PFSK-1 (cell line): ENCODE results near the gene DNAH5.

Source experiments
- FOXP2 ChIP-seq: optimal IDR thresholded peaks from 2 replicates; pipeline ENCODE3; 2011; ENCODE audit warnings: borderline replicate concordance, control low read depth, inconsistent platforms; ENCODE audit not compliant: insufficient read depth; ENCODE audit errors: extremely low read length, extremely low read depth
- POLR2AphosphoS5 ChIP-seq: IDR thresholded peaks from 2 replicates; pipeline ENCODE4 v1.6.1; 2012; ENCODE audit warnings: low read depth, mild to moderate bottlenecking, control low read depth, low read length, moderate library complexity
- SIN3A ChIP-seq: IDR thresholded peaks from 2 replicates; pipeline ENCODE4 v1.6.1; 2012; ENCODE audit warnings: mild to moderate bottlenecking, low read length, moderate library complexity, borderline replicate concordance; ENCODE audit not compliant: insufficient read depth
- TAF1 ChIP-seq: IDR thresholded peaks from 2 replicates; pipeline ENCODE4 v1.6.1; 2012; ENCODE audit warnings: low read length, control low read depth, borderline replicate concordance; ENCODE audit not compliant: insufficient read depth
- TF ChIP-seq, protein P1 (sequence below), 2 experiments: IDR thresholded peaks; 2 replicates each; pipeline versions ENCODE4 v1.6.1 to v1.8.0; 2011 to 2012; ENCODE audit warnings: low read depth in 2 of 2, low read length in 2 of 2, control low read depth in 1 of 2, inconsistent platforms in 1 of 2, mild to moderate bottlenecking in 1 of 2, moderate library complexity in 1 of 2; ENCODE audit not compliant: insufficient read depth in 1 of 2

Gene DNAH5

DNA sequence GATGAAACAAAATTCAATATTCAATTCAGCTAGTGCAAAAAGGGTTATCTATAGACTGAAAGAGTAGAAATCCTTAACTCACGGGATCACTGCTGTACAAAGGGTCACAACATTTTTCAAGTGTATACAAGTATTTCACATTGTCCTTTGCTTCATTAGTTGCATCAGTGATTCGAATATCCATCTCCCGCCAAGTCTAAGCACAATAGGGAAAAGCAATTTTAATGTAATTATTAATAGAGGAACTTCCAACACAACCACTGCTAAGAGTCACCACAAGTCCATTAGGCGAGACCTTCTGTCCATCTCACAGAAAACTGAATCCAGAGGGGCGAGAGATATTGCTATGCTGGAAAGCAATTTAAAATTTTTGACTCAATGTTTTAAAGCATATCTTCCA, 27.4 kb downstream of the DNAH5 start:
- TF ChIP-seq SIN3A, result no peak
- no peak for TF ChIP-seq TAF1
- TF ChIP-seq, protein P1, sequence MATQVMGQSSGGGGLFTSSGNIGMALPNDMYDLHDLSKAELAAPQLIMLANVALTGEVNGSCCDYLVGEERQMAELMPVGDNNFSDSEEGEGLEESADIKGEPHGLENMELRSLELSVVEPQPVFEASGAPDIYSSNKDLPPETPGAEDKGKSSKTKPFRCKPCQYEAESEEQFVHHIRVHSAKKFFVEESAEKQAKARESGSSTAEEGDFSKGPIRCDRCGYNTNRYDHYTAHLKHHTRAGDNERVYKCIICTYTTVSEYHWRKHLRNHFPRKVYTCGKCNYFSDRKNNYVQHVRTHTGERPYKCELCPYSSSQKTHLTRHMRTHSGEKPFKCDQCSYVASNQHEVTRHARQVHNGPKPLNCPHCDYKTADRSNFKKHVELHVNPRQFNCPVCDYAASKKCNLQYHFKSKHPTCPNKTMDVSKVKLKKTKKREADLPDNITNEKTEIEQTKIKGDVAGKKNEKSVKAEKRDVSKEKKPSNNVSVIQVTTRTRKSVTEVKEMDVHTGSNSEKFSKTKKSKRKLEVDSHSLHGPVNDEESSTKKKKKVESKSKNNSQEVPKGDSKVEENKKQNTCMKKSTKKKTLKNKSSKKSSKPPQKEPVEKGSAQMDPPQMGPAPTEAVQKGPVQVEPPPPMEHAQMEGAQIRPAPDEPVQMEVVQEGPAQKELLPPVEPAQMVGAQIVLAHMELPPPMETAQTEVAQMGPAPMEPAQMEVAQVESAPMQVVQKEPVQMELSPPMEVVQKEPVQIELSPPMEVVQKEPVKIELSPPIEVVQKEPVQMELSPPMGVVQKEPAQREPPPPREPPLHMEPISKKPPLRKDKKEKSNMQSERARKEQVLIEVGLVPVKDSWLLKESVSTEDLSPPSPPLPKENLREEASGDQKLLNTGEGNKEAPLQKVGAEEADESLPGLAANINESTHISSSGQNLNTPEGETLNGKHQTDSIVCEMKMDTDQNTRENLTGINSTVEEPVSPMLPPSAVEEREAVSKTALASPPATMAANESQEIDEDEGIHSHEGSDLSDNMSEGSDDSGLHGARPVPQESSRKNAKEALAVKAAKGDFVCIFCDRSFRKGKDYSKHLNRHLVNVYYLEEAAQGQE (IDR thresholded peaks at IDR 0.05; ENCODE audit: insufficient read depth in 1 of 2, low read depth in 2 of 2, low read length in 2 of 2), result no peak
- TF ChIP-seq FOXP2, result no peak
- TF ChIP-seq POLR2AphosphoS5, result no peak

DNA sequence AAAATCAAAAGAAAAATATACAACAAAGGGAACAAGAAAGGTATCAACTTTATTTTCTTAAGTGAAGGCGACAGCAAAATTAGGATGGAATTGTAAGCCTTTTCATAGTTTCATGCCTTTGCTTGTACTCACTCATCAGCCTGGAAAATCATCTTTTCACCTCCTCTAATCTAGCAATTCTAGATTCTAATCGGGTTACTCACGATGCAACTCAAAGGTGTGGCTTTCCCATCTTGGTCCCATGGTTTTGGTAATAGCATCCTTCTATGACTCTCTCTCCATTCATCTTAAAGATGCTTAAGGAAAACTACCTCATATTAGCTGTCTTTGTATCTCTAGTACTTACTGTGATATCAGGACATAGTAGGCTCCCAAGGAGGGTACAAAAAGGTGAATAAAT, 30.5 kb downstream of the DNAH5 start:
- TF ChIP-seq SIN3A, result no peak
- TF ChIP-seq TAF1, result no peak
- TF ChIP-seq POLR2AphosphoS5, result no peak
- TF ChIP-seq FOXP2, result no peak
- TF ChIP-seq, protein P1 (IDR thresholded peaks at IDR 0.05; ENCODE audit: insufficient read depth in 1 of 2, low read depth in 2 of 2, low read length in 2 of 2), result no peak

DNA sequence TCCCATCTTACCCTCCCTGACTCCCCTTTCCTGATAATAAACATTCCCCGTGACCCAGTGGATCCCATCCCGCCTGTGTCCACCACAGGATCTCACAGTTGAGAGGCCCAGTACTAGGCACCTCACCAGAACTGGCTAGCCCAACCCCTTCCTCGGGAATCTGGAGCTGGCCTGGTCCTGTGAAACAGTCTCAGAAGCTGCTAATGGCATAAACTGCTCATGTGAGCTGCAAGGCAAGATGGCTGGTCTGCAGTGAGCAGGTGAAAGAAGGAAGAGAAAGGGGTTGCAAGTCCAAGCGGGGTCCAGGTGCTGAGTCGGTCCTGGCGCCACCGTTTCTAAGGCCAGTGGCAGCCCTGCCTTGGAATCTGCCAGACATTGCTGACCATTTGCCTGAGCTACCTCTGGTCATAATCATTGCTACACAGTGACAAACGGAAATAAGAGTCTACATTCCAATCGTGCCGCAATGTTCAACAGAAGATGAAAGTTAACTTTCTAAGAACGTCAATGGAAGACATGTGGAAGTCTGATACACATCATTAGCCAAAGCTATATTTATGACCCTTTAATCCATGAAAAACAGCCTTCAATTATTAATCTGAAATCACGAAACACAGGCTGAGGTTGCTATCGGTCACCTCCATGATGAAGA, 33.7 kb downstream of the DNAH5 start:
- TF ChIP-seq, protein P1 (IDR thresholded peaks at IDR 0.05; ENCODE audit: insufficient read depth in 1 of 2, low read depth in 2 of 2, low read length in 2 of 2), result no peak
- TF ChIP-seq SIN3A (no peak), FOXP2 (no peak), TAF1 (no peak), POLR2AphosphoS5 (no peak)

DNA sequence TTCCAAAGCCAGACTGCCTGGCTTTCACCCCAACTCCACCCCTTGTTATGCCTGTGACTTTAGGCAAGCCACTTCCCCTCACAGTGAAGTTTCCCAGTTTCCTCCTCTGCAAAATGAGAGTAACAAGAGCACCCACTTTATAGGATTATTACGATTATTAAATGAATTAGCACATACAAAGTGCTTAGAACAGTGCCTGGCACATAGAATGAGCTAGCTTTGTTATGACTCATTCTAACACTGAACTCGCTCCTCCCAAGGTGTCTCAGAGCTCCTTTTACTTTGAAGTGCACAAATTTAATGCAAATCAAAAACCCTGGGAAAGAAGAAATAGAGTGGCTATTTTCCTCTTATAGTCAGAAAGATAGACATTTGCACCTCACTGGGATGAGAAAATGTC, 34.3 kb downstream of the DNAH5 start:
- TF ChIP-seq, protein P1 (IDR thresholded peaks at IDR 0.05; ENCODE audit: insufficient read depth in 1 of 2, low read depth in 2 of 2, low read length in 2 of 2), result no peak
- TF ChIP-seq TAF1, result no peak
- TF ChIP-seq POLR2AphosphoS5, result no peak
- TF ChIP-seq FOXP2, result no peak
- TF ChIP-seq SIN3A, result no peak
